HG02840 (cell line): Measurements from ENCODE around the gene SLC20A1.

Experiments used
- ATAC-seq: cut with Tn5 transposase; IDR thresholded peaks from one replicate; pipeline ENCODE4 v1.9.1; 2021; ENCODE audit warnings: mild to moderate bottlenecking, moderate library complexity, moderate number of reproducible peaks; ENCODE audit not compliant: unreplicated experiment, low FRiP score

Gene SLC20A1

DNA sequence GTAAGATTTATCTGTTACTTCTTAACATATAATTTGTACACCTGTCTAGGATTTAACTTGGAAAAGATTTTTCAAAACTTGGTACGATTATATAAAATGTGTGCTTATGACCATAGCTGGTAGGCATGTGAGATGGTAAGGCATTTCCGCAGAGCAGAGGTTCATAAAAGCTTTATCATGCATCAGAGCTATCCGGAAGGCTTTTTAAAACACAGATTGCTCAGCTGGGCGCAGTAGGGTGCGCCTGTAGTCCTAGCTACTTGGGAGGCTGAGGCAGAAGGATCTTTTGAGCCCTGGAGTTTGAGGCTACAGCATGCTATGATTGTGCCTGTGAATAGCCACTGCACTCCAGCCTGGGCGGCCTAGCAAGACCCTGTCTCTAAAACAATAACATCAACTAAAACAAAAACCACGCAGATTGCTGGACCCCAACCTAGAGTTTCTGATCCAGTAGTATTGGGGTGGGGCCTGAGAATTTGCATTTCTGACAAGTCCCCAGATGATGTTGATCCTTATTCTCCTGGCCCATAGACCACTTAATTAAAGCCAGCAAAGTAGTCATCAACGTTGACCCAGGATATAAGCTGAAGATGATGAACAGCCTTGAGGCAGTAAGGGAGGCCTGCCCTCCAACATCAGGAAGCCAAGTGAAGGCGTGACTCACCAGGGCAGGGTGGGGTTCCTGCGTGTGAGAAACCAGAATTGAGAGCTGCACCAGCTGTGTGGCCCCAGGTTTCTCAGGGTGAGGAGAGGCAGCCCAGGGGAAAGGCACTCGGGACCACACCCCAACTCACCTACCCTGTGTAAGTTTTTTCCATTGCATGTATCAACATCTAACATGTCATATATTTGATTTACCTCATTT lies 21.6 kb upstream of the SLC20A1 start:
- ATAC-seq: no peak

DNA sequence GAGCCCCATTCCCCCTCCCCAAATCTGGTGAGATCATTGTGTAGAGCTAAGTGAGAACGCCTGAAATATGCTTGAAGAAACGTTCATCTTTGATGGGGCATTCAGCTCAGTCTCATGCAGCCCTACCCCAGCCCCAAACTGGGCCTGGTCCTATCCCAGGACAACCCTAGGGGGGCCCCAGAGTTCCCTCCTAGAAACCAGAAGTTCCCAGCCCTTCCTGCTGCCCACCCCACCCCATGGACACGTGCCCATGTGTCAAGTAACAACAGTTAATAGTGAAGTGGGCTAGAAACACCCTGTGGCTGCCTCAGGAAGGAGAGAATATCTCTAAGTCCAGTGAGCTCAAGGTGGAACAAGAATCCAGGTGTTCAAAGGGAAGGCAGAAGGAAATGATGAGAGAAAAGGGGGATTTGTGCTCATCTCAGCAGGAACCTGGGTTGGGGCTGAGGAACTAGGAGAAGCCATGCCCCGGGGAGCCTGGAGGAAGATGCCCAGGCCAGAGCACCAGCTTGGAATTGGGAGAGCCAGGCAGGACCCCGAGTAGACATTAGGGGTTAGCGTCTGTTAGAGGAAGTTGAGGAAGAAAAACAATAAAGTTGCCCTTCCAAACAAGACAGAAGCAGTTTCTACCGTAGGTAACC lies 20.1 kb upstream of the SLC20A1 start:
- no peak for ATAC-seq

DNA sequence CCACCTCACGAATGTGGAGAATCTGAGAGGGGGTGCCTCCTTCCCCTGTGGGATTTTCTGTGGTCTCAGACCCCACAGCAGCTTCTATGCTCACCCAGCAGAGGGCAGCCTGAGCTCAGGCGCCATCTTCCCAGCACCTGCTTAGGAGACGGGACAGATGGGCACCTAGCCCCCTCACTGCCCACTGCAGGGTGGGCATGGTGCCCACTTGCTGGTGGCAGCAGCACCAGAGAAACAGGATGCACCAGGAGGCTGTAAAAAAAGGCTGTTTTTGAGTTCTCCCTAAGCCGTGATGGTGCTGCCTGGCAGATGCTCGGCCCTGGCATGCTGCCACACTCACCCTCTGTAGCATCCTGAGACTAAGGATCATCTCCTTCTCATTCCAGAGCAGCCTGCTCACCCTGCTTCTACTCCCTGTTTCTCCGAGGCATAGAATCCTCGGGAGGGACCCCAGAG lies 19.1 kb upstream of the SLC20A1 start:
- ATAC-seq: no peak

DNA sequence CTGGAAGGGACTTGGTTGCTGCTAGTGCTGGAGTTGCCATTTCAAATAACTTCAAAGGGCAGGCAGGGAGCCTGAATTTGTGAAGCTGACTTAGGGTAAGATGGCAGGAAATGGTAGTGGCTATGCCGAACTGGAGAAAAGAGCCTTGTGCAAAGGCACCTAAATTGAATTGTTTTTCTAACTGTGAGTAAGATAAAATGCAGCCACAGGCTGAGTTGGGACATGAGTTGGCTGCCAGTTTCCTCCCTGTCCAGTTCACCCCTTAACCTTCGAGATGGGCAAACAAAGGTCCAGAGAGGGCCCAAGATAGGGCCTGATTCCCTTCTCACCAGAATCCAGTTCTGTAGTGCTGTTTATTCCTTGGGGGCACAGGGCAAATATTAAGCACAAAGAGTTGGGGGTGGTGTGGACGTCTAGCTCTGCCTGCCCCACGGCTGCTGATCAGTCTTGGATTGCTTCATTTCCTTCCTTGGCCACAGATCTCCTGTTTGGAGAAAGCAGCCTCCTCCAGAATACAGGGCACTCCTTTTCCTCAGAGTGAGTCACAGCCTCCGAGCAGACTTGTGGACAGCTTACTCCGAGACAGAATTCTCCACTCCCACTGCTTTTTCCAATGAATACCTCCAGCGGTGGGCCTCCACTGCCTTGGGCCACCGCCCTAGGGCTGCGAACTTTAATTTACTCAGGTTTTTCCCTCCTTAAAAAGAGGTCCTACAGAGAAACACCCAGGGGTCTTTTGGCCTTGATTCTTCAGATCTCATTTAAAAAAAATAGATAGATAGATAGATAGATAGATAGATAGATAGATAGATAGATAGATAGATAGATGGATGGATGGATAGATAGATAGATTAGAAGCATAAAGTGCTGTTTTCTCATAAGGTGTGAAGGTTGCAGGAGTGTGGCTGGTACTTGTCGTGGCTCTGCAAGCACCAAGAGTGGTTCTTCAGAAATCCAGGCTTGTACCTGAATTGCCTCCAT lies 18.4 kb upstream of the SLC20A1 start:
- ATAC-seq: no peak

DNA sequence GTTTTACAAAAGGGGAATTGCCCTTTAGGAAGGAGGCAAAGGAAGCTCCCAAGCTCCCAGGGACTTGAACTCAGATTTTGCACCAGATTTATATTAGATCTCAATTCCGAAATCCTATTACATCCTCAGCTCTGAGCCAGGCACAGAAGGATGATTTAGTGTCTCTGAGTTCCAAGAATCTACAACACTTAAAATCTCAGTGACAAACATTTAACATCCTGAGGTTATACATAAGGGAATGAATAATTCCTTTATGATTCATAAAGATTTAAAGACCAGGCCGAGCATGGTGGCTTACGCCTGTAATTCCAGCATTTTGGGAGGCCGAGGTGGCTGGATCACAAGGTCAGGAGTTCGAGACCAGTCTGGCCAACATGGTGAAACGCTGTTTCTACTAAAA lies 16.5 kb upstream of the SLC20A1 start:
- no peak for ATAC-seq

DNA sequence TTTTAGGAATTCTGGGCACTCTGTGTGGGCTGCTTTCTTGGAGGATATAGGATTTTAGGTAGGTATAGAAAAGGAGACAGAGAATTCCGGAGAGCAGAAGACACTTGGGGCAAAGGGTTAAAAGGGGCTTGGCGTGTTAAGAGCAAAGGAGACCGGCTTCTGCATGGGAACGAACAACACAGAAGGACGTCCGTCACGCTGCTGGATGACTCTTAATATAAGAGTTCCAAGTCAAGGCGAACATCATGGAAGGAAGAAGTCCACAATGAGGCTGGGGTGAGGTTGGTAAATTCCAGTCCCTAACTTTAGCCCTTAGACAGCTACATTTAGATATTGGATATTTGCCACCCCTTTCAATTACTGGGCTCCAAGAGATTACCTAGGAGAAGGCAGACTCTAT lies 15.9 kb upstream of the SLC20A1 start:
- ATAC-seq: no peak

DNA sequence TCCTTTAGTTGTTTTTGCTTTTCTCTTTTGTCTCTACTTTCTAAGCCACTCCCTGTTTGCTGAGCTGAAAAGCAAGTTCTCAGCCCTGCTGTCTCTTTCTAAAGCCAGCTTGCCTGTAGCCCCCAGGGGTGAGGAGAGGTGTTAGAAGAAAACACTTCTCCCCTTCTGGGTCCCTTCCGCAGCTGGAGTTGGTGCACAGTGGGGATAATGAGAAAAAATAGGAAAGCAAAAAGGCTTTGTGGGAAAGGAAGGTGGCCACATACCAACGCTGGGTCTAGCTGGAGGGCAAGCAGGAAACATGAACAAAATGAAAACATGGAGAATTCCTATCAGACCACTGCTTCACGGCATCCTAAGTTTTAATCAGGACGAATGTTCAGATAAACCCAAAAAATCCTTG lies 15.5 kb upstream of the SLC20A1 start:
- ATAC-seq: no peak

DNA sequence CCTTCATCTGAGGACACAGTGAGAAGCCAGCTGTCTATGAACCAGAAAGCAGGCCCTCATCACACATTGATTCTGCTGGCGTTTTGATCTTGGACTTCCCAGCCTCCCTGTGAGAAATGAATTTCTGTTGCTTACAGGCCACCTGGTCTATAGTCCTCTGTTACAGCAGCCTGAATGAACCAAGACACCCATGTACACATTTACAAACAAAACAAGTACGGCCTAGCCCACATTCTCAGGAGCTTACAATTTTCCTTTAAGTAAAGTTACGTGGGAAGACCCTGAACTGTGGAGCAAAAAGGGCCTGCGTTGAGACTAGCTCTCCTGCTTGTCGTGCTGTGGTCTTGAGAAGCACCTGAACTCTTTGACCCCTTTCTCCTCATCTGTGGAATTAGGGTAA lies 12.0 kb upstream of the SLC20A1 start:
- no peak for ATAC-seq

DNA sequence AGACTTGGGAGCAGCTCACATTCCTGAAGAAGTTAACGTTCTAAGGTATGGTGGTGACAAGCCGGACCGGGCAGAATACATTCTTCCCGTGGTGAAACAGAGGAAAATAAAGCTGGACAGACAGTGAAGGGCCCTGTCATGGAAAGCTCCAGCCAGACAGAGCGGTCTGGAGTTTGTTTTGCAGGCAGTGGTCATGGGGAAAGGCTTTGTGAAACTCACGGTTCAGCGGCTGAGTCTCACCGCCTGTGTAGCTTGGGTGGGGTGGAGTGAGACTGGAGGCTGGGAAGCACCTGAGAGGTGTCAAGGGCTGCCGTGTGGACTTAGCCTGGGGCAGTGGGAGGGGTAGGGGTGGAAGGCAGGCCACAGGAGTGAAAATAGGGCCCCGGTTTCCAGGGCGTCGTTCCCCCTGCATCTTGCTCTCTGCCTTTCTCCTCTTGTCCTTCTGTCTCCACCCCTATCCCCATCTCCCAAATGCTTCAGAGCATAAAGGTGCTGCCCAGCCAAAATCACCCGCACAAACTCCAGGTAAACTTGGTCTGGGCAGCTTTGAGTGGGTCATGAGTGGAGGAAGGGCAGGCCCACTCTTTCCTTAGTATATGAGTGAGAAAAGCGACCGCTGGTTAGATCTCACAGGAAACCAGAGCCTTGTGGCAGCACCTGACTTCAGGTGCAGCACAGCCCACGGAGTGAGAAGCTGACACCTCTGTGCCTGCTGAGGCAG lies 11.4 kb upstream of the SLC20A1 start:
- ATAC-seq: no peak

DNA sequence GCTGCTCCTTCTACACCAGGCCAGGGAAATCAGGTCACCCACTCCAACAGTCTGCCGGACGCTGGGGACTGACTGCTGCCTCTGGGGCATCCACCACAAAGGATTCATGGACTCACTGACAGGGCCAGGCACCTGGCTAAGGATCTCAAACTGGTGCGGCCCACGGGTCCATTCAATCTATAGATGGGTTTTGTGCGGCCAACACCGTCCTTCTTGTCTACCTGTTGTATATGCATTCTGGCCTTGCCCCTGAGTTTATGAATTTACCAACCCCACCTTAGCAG lies 10.9 kb upstream of the SLC20A1 start:
- ATAC-seq: no peak

DNA sequence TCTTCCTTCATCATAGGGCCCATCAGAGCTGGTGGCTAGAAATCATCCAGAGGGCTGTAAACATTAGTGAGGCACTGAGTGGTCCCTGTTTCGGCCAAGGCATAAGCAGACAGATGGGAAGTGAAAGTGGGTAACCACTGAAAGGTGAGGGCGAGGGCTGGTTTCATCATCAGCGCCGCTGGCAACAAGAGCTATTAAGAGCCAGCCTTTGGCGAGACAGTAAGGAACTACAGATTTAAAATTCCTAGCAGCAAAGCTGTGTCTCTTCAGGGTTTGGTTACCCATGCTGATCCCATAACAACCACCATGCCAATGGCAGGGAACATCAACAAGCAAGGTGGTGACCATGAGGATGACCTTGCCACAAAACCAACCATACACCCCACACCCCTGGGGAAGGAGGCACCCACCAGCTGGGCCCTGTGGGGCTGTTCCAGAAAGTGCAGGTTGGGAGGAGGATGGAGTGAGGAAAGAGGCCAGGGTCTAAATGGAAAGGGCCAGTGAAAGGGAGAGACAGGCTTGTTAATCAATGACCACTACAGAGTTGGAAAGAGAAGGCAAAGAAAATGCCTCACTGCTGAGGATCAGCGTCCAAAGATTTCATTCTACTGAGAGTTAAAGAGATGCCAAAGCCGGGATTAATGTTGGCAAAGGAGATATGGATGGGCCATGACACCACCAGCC lies 9.0 kb upstream of the SLC20A1 start:
- ATAC-seq: no peak

DNA sequence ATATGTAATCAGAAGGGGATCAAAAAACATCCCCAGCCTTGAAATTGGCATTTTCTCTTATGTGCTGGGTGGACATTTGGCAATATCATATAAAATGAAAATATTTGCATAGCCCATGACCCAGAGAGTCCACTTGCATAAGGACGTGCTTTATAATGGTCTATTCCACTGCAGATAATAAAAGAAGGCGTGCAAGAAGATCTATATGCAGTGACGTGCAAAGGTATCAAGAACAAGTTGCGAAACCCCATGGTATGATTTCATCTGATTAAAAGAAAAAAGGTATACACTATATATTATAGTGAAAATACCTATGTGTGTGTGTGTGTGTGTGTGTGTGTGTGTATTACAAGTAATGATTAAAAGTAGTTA lies 8.5 kb upstream of the SLC20A1 start:
- no peak for ATAC-seq

DNA sequence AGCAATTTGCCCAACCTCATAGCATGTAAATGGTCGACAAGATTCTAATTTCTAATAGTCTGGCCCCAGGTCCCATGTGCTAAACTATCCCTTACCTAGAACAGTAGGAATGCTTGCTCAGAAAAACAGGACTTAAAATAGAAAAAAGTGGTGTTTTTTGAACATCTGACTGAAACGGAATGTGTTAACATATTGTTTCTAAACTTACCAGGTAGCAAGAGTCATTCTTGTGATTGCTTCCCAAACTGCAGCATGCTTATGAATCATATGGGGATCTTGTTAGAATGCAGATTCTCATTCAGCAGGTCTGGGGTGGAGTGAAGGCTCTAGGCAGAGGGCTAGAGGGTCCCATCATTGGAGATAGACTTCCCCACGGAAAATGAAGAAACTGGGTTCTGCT lies 5.8 kb upstream of the SLC20A1 start:
- ATAC-seq: no peak

DNA sequence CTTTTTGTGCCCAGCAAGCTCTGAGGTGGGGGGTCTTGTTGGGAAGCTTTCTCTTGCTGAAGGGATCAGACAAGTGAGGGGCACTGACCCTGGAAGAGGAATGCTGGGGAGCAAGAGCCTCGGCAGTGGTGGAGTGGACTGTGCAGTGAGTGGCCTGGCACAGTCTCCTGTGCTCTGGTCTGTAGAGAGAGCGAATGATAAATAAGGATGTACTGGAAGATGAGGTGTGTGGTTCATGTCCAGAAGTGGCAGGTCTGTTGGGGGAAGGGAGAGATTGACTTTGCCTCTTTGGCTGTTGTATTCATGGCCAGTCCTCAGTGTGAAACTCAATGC lies 5.3 kb upstream of the SLC20A1 start:
- ATAC-seq: no peak

DNA sequence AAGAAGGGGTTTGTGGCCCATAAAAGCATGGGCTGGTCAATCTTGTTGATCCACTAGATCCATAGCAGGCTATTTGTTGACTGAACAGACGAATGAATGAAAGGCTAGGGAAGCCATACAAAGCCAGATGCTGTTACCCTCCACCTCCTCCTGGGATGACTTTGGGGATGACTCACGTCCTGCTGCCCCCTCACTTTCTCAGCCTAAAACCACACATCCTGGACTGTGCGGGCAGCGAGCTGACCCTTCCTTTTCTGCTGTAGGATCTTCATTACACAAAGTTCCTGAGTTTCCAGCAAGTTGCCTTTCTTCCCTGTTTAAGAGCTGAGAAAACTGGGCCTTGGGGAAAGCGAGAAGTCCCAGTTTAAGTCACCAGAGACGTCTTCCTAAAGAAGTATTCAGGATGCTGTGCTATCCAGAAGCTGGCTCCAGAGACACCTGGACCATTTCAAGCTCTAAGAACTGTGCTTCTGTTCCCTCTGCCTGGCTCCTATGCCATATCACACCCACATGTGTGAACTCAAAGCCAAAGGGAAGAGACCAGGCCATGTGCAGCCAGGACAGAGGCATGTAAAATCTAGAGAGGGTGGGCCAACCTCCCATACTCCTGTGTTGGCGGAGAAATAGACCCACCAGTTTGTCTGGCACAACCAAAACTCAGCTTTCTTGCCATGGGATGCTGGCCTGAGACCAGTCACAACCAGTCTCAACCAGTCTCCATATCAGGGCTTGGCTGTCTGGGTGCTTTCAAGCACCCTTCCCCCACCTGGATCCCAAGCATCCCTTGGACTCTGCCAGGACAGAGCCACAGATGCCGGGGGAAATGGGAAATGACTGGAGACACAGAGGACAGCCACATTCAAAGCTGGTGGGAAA lies 4.7 kb upstream of the SLC20A1 start:
- ATAC-seq: no peak

DNA sequence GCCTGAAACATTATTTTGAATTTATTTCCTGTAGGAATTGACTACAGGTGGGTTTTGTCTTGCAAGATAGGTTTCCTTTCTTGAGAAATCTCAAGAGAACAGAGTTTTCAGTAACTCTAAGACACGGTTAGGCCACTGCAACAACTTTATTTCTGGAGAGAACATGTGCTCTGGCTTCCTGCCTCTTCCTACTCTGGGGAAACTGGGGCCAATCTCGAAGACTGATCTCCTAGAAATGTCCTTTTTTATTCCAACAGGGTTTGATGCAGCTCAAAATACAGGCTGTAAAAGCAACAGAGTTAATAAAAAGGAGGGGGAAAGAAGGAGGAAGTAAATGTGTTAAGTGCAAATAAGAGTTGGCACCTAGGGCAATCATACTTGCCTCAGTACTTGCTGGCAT lies 4.0 kb upstream of the SLC20A1 start:
- ATAC-seq: no peak

DNA sequence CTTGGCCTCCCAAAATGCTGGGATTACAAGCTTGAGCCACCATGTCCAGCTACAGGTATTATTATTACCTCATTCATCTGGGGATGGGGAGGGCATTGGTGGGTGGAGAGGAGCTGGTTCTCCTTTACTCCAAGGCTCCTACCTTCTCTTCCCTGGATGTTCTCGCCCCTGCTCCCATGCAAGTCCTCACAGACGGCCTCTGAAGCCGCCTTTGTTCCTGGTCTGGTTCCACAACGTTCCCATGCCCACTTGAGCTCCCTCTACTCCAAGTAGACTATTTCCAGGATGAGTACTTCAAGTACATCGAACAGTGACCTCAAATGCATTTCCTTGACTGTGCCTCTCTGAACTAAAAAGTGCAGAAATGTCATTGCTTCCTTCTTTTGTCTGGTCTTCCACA lies 3.2 kb upstream of the SLC20A1 start:
- no peak for ATAC-seq

DNA sequence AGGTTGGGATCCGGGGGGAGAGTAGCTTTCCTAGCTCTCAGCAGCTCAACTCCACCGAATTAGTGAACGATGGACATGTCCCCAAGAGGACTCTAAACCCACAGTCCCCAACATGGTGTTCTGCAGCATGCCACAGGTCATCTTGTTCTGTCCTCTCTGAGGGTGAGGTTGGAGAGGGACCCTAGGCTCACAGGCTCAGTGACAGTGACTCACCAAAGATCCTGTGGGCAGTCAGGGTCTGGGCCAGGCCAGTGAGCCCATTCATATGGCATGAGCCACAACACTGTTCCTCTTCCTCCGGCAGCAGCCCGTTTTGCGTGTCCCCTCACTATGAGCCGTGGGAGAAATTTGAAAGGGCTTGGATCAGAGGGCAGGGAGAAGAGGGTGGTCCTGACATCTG lies 2.8 kb upstream of the SLC20A1 start:
- no peak for ATAC-seq

DNA sequence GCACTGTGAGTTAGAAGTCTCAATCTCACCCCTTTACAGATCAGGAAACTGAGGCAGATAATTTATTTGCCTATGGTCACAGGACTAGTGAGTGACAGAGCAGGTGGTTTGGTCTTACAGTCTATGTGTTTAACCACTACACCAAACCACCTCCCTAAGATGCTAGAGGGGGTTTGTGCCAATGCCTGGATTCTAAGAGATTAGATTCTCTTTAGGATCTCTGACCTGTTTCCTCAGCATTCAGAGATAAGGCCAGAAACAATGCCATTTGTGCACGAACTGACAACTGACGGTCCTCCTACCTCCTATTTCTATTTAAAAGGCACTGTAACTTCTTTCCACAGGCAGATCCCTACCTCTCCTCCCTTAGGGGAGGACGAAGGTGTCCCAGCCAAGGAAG lies 2.3 kb upstream of the SLC20A1 start:
- no peak for ATAC-seq
